HepG2 (cell line): ENCODE data around the gene TSACC. TPM values are rescaled to one million over a fixed set of nuclear protein-coding genes. Genes with fewer than 3 reads are reported as not detected.

Source experiments
- CEBPB ChIP-seq: IDR thresholded peaks from 2 replicates; pipeline ENCODE4 v1.6.1; 2011; ENCODE audit warnings: low read depth, low read length, improper control_type of control experiment, borderline replicate concordance
- DMAP1 ChIP-seq: IDR thresholded peaks from 2 replicates; pipeline ENCODE4 v1.6.1; 2016
- ERF ChIP-seq: IDR thresholded peaks from 2 replicates; pipeline ENCODE4 v1.6.1; 2018; ENCODE audit warnings: missing biosample characterization, missing genetic modification reagents
- HNRNPLL ChIP-seq: fragments of 200-400 bp; formaldehyde crosslinking; IDR thresholded peaks from 2 replicates; pipeline ENCODE4 v1.6.1; 2017; ENCODE audit warnings: mild to moderate bottlenecking, low read depth, low read length; ENCODE audit not compliant: poor library complexity, severe bottlenecking
- JDP2 ChIP-seq: sonication (generic); formaldehyde crosslinking; IDR thresholded peaks from 2 replicates; pipeline ENCODE4 v1.8.1; 2022; ENCODE audit warnings: missing genetic modification reagents, borderline replicate concordance
- KLF16 ChIP-seq, 2 experiments: sonication (generic) in 1 of 2; formaldehyde crosslinking in 1 of 2; IDR thresholded peaks; 2 replicates each; pipeline versions ENCODE4 v1.6.1 to v1.8.0; 2016 to 2023; ENCODE audit warnings: missing genetic modification reagents in 2 of 2, missing compliant biosample characterization in 1 of 2
- RXRB ChIP-seq: IDR thresholded peaks from 2 replicates; pipeline ENCODE4 v1.6.1; 2016; ENCODE audit warnings: borderline replicate concordance, missing genetic modification reagents, missing compliant biosample characterization
- SALL1 ChIP-seq: sonication (generic); formaldehyde crosslinking; IDR thresholded peaks from 2 replicates; pipeline ENCODE4 v1.8.0; 2022; ENCODE audit warnings: mild to moderate bottlenecking, missing genetic modification reagents
- SCMH1 ChIP-seq: sonication (generic); formaldehyde crosslinking; IDR thresholded peaks from 2 replicates; pipeline ENCODE4 v1.9.0; 2021; ENCODE audit warnings: missing genetic modification reagents, mild to moderate bottlenecking, borderline replicate concordance
- SSRP1 ChIP-seq: IDR thresholded peaks from 2 replicates; pipeline ENCODE4 v1.6.1; 2016; ENCODE audit warnings: control low read depth
- TEAD2 ChIP-seq: sonication (generic); formaldehyde crosslinking; IDR thresholded peaks from 2 replicates; pipeline ENCODE4 v1.9.0; 2021; ENCODE audit warnings: missing genetic modification reagents
- ZNF230 ChIP-seq: sonication (generic); formaldehyde crosslinking; IDR thresholded peaks from 2 replicates; pipeline ENCODE4 v1.4.0; 2020; ENCODE audit warnings: mild to moderate bottlenecking, missing genetic modification reagents
- ZNF30 ChIP-seq: sonication (generic); formaldehyde crosslinking; IDR thresholded peaks from 2 replicates; pipeline ENCODE4 v1.5.0; 2020; ENCODE audit warnings: mild to moderate bottlenecking, missing genetic modification reagents
- ZNF607 ChIP-seq: sonication (generic); formaldehyde crosslinking; IDR thresholded peaks from 2 replicates; pipeline ENCODE4 v1.5.1; 2020; ENCODE audit warnings: missing genetic modification reagents, mild to moderate bottlenecking, borderline replicate concordance
- ZSCAN29 ChIP-seq: sonication (generic); formaldehyde crosslinking; conservative IDR thresholded peaks from 2 replicates; pipeline ENCODE4 v1.4.0; 2020; ENCODE audit warnings: mild to moderate bottlenecking, missing genetic modification reagents
- polyA plus RNA-seq, 8 experiments: library from polyadenylated mRNA; depleted of rRNA in 3 of 8; stranded (reverse) in 7 of 8; unstranded in 1 of 8; fragments of >200 nt; fragmentation: Illumina TruSeq in 4 of 8; extraction: Trizol in 4 of 8; gene quantifications; 2 replicates each; pipeline versions ENCODE4 v1.2.1 to v1.2.3, GENCODE V29; 2011 to 2016; ENCODE audit warnings: low read depth in 4 of 8, missing spikeins in 1 of 8, mixed read lengths in 1 of 8; ENCODE audit not compliant: insufficient read depth in 1 of 8
- total RNA-seq, 5 experiments: library from RNA; depleted of rRNA; stranded (reverse); fragments of >200 nt; fragmentation: Illumina TruSeq; extraction: Trizol; gene quantifications; 2 replicates each; pipeline ENCODE4 v1.2.3, GENCODE V29; 2016; ENCODE audit warnings: low read depth in 1 of 5
- TF ChIP-seq, protein P1 (sequence below): sonication (generic); formaldehyde crosslinking; IDR thresholded peaks from 2 replicates; pipeline ENCODE4 v1.8.1; 2023; ENCODE audit warnings: missing genetic modification reagents, inconsistent platforms, borderline replicate concordance
- TF ChIP-seq, protein P2 (sequence below): IDR thresholded peaks from 2 replicates; pipeline ENCODE4 v1.6.1; 2016; ENCODE audit warnings: missing compliant biosample characterization, missing genetic modification reagents, borderline replicate concordance
- TF ChIP-seq, protein P3 (sequence below): IDR thresholded peaks from 2 replicates; pipeline ENCODE4 v1.6.1; 2016; ENCODE audit warnings: missing genetic modification reagents, missing compliant biosample characterization
- TF ChIP-seq, protein P4 (sequence below): sonication (generic); formaldehyde crosslinking; IDR thresholded peaks from 2 replicates; pipeline ENCODE4 v1.4.0; 2020; ENCODE audit warnings: mild to moderate bottlenecking, missing genetic modification reagents
- TF ChIP-seq, protein P5 (sequence below): IDR thresholded peaks from 2 replicates; pipeline ENCODE4 v1.6.1; 2016; ENCODE audit warnings: low read depth, control low read depth
- TF ChIP-seq, protein P6 (sequence below): fragments of 450-650 bp; IDR thresholded peaks from 2 replicates; pipeline ENCODE4 v1.6.1; 2016

TSACC gene
- total and polyA plus RNA-seq, 2 of the 13 experiments (the other 11 are each of a cell fraction or from before 2014, with no cell fraction given): 1.5 to 2.6 TPM

DNA sequence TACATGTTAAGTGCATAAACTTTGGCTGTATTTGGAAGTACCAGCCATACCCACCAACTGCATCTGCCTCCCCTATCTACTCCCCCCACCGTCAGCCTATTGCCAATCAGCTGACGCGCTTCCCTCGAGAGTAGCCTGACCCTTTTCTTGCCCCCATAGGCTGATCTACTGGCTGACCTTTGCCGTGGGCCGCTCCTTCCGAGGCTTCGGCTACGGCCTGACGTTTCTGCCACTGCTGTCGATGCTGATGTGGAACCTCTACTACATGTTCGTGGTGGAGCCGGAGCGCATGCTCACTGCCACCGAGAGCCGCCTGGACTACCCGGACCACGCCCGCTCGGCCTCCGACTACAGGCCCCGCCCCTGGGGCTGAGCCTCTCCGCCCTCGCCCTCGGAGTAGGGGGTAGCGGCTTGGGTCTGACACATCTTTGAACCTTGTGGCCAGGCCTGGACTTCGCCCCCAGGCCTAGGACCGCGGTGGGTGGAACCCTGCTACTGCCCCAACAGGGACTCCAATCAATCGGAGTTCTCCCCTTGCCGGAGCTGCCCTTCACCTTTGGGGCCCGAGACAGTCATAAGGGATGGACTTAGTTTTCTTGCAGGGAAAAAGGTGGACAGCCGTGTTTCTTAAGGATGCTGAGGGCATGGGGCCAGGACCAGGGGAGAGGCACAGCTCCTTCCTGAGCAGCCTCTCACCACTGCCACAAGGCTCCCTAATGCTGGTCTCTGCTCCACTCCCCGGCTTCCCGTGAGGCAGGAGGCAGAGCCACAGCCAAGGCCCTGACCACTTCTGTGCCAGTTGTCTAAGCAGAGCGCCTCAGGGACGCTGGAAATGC is 46.9 kb upstream of the TSACC start (continued):
- TF ChIP-seq, protein P1, sequence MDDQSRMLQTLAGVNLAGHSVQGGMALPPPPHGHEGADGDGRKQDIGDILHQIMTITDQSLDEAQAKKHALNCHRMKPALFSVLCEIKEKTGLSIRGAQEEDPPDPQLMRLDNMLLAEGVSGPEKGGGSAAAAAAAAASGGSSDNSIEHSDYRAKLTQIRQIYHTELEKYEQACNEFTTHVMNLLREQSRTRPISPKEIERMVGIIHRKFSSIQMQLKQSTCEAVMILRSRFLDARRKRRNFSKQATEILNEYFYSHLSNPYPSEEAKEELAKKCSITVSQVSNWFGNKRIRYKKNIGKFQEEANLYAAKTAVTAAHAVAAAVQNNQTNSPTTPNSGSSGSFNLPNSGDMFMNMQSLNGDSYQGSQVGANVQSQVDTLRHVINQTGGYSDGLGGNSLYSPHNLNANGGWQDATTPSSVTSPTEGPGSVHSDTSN: no peak
- no peak; the same call in 1 of the 2 replicates for TF ChIP-seq ZNF607 (CRISPR knock-in tag)
- TF ChIP-seq ZNF230: 0 out of 2 replicates have a peak, but pooled peaks have one; percentile 55
- peak; percentile 94 for TF ChIP-seq ZSCAN29
- TF ChIP-seq KLF16 (CRISPR knock-in tag; IDR thresholded peaks at IDR 0.05): peak in 1 of 2 experiments; percentile 30; a peak in 1 of 4 replicates
- TF ChIP-seq DMAP1 (CRISPR knock-in tag): peak; percentile 84
- TF ChIP-seq, protein P2, sequence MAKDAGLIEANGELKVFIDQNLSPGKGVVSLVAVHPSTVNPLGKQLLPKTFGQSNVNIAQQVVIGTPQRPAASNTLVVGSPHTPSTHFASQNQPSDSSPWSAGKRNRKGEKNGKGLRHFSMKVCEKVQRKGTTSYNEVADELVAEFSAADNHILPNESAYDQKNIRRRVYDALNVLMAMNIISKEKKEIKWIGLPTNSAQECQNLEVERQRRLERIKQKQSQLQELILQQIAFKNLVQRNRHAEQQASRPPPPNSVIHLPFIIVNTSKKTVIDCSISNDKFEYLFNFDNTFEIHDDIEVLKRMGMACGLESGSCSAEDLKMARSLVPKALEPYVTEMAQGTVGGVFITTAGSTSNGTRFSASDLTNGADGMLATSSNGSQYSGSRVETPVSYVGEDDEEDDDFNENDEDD (CRISPR knock-in tag): peak; percentile 47; the same call in 1 of the 2 replicates
- TF ChIP-seq JDP2 (CRISPR knock-in tag): no peak
- no peak for TF ChIP-seq ZNF30 (CRISPR knock-in tag)
- TF ChIP-seq, protein P3, sequence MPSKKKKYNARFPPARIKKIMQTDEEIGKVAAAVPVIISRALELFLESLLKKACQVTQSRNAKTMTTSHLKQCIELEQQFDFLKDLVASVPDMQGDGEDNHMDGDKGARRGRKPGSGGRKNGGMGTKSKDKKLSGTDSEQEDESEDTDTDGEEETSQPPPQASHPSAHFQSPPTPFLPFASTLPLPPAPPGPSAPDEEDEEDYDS (CRISPR knock-in tag): peak; percentile 89
- TF ChIP-seq, protein P4, sequence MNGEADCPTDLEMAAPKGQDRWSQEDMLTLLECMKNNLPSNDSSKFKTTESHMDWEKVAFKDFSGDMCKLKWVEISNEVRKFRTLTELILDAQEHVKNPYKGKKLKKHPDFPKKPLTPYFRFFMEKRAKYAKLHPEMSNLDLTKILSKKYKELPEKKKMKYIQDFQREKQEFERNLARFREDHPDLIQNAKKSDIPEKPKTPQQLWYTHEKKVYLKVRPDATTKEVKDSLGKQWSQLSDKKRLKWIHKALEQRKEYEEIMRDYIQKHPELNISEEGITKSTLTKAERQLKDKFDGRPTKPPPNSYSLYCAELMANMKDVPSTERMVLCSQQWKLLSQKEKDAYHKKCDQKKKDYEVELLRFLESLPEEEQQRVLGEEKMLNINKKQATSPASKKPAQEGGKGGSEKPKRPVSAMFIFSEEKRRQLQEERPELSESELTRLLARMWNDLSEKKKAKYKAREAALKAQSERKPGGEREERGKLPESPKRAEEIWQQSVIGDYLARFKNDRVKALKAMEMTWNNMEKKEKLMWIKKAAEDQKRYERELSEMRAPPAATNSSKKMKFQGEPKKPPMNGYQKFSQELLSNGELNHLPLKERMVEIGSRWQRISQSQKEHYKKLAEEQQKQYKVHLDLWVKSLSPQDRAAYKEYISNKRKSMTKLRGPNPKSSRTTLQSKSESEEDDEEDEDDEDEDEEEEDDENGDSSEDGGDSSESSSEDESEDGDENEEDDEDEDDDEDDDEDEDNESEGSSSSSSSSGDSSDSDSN (CRISPR knock-in tag): peak; percentile 80; the same call in 1 of the 2 replicates
- TF ChIP-seq TEAD2 (CRISPR knock-in tag): no peak
- TF ChIP-seq, protein P5, sequence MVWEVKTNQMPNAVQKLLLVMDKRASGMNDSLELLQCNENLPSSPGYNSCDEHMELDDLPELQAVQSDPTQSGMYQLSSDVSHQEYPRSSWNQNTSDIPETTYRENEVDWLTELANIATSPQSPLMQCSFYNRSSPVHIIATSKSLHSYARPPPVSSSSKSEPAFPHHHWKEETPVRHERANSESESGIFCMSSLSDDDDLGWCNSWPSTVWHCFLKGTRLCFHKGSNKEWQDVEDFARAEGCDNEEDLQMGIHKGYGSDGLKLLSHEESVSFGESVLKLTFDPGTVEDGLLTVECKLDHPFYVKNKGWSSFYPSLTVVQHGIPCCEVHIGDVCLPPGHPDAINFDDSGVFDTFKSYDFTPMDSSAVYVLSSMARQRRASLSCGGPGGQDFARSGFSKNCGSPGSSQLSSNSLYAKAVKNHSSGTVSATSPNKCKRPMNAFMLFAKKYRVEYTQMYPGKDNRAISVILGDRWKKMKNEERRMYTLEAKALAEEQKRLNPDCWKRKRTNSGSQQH: 0 out of 2 replicates have a peak, but pooled peaks have one; percentile 40
- TF ChIP-seq RXRB (CRISPR knock-in tag): peak; percentile 75; the same call in 1 of the 2 replicates
- TF ChIP-seq, protein P6, sequence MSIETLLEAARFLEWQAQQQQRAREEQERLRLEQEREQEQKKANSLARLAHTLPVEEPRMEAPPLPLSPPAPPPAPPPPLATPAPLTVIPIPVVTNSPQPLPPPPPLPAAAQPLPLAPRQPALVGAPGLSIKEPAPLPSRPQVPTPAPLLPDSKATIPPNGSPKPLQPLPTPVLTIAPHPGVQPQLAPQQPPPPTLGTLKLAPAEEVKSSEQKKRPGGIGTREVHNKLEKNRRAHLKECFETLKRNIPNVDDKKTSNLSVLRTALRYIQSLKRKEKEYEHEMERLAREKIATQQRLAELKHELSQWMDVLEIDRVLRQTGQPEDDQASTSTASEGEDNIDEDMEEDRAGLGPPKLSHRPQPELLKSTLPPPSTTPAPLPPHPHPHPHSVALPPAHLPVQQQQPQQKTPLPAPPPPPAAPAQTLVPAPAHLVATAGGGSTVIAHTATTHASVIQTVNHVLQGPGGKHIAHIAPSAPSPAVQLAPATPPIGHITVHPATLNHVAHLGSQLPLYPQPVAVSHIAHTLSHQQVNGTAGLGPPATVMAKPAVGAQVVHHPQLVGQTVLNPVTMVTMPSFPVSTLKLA: peak; percentile 49; the same call in 1 of the 2 replicates
- TF ChIP-seq SSRP1 (CRISPR knock-in tag): 0 out of 2 replicates have a peak, but pooled peaks have one; percentile 49
- TF ChIP-seq ERF: peak; percentile 70; the same call in 1 of the 2 replicates
- no peak for TF ChIP-seq SCMH1 (CRISPR knock-in tag)
- peak; percentile 78 for TF ChIP-seq SALL1
- TF ChIP-seq CEBPB: no peak
- TF ChIP-seq HNRNPLL: peak; percentile 56
